ENCODE measurements around the gene EID3. TPM values are rescaled to one million over a fixed set of nuclear protein-coding genes. Genes with fewer than 3 reads are reported as not detected.

The EID3 gene
- total and polyA plus RNA-seq, 10 of the 15 experiments (the other 5 are each of a cell fraction or from before 2014, with no cell fraction given): 0.92 to 7.0 (median 4.3) TPM

DNA sequence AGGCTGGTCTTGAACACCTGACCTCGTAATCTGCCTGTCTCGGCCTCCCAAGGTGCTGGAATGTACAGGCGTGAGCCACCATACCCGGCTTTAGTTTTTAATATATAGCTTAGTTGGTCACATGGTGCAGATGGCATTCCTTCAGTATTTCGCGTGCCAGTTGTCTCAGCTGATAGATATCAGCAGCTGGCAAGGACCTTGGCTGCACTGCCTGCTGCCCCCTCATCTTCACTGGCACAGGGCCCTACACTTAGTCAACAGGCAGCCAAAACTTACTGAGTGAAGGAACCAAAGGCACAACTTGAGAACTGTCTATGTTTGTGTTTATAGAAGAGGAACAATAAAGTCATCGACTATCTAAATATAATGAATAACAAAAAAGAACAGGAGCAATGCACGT is 31.0 kb downstream of the EID3 start:
- no peaks in the 10 kb centered on the region for H4K20me1 ChIP-seq (ENCODE audit: control insufficient read depth, insufficient read depth)
- peaks cover 5 to 35% of the 10 kb centered on the region in 2 experiments for H3K36me3 ChIP-seq (ENCODE audit: control insufficient read depth in 2 of 2, insufficient read depth in 2 of 2, low read length in 1 of 2)
- FAIRE-seq (no peak), ATAC-seq (no peak), DNase-seq (ENCODE audit: low read depth, low spot score) (no peak)
- TF ChIP-seq, protein P1, sequence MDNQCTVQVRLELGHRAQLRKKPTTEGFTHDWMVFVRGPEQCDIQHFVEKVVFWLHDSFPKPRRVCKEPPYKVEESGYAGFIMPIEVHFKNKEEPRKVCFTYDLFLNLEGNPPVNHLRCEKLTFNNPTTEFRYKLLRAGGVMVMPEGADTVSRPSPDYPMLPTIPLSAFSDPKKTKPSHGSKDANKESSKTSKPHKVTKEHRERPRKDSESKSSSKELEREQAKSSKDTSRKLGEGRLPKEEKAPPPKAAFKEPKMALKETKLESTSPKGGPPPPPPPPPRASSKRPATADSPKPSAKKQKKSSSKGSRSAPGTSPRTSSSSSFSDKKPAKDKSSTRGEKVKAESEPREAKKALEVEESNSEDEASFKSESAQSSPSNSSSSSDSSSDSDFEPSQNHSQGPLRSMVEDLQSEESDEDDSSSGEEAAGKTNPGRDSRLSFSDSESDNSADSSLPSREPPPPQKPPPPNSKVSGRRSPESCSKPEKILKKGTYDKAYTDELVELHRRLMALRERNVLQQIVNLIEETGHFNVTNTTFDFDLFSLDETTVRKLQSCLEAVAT (IDR thresholded peaks at IDR 0.05): no peak
- TF ChIP-seq SIX5 (IDR thresholded peaks at IDR 0.05; ENCODE audit: low read depth, low read length, severe bottlenecking) (no peak), RBBP5 (conservative IDR thresholded peaks at IDR 0.05) (no peak), ZZZ3 (IDR thresholded peaks at IDR 0.05; ENCODE audit: control insufficient read depth, insufficient read length, low read depth) (no peak), LARP7 (IDR thresholded peaks at IDR 0.05) (no peak), FOS (IDR thresholded peaks at IDR 0.05; ENCODE audit: borderline replicate concordance, extremely low read depth, insufficient read length) (no peak), IRF4 (IDR thresholded peaks at IDR 0.05; ENCODE audit: low read depth, low read length) (no peak), ZSCAN29 (IDR thresholded peaks at IDR 0.05) (no peak), BACH1 (IDR thresholded peaks at IDR 0.05; ENCODE audit: borderline replicate concordance) (no peak), HDGF (IDR thresholded peaks at IDR 0.05) (no peak), EP300 (IDR thresholded peaks at IDR 0.05; ENCODE audit: borderline replicate concordance in 1 of 2, control insufficient read depth in 1 of 2, low read depth in 2 of 2, low read length in 2 of 2) (no peak)
- TF ChIP-seq, protein P2, sequence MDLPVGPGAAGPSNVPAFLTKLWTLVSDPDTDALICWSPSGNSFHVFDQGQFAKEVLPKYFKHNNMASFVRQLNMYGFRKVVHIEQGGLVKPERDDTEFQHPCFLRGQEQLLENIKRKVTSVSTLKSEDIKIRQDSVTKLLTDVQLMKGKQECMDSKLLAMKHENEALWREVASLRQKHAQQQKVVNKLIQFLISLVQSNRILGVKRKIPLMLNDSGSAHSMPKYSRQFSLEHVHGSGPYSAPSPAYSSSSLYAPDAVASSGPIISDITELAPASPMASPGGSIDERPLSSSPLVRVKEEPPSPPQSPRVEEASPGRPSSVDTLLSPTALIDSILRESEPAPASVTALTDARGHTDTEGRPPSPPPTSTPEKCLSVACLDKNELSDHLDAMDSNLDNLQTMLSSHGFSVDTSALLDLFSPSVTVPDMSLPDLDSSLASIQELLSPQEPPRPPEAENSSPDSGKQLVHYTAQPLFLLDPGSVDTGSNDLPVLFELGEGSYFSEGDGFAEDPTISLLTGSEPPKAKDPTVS (IDR thresholded peaks at IDR 0.05; ENCODE audit: low read depth, low read length): no peak
- intact Hi-C loops (cut with micrococcal nuclease; ENCODE audit: unreplicated experiment): no loop called here
- H3K79me2 ChIP-seq (ENCODE audit: control insufficient read depth, insufficient read depth, low read length): no peaks in the 10 kb centered on the region
- ChIA-PET CTCF (interaction anchor here (1.0 kb wide), 1 partner anchor 32 kb away, joined by 3 read pairs; no protein-coding TSS in a partner anchor), SMC1A (ENCODE audit: uncharacterized antibody, unreplicated experiment) (interaction anchor here (2.0 kb wide), 1 partner anchor 31 kb away, joined by 6 read pairs; the partner anchor contains the start of gene EID3), RAD21 (ENCODE audit: unreplicated experiment) (no interaction called here), POLR2A (no interaction called here)
- BruUV-seq (replicated peaks): no TSS peak
- H3K4me1 ChIP-seq (ENCODE audit: control insufficient read depth, insufficient read depth, low read length): no peaks in the 10 kb centered on the region
- H3K27ac ChIP-seq (ENCODE audit: control insufficient read depth, insufficient read depth): no peak overlapping the region
- no peak overlapping the region for H3K9ac ChIP-seq (ENCODE audit: control insufficient read depth, insufficient read depth, low read length)
- in situ Hi-C loops (cut with MboI): no loop called here
- H2AFZ ChIP-seq (ENCODE audit: control insufficient read depth, low read depth, low read length): no peak overlapping the region
- no peak overlapping the region for H3K4me2 ChIP-seq (ENCODE audit: control insufficient read depth, insufficient read depth)
- no peak overlapping the region for H3K4me3 ChIP-seq
- H3K9me3 ChIP-seq (replicated peaks; ENCODE audit: control insufficient read depth, insufficient read depth, low read length): no peaks in the 10 kb centered on the region
- WGBS (ENCODE audit: insufficient coverage, insufficient replicate concordance, low lambda C conversion rate, missing lambda C conversion rate): 98% methylated on average over 8 of the region's 8 CpGs
- no peaks in the 10 kb centered on the region for H3K27me3 ChIP-seq (replicated peaks in 1 of 2; ENCODE audit: control insufficient read depth in 2 of 2, insufficient read depth in 2 of 2, low read length in 1 of 2)

All from GM12878 (cell line).